GM19193 (cell line): Measurements from ENCODE around the gene MZT2A.

Source experiments
- POLR2A ChIP-seq: IDR thresholded peaks from 4 replicates; pipeline ENCODE4 v1.6.1; 2011; ENCODE audit not compliant: insufficient read depth, insufficient read length; ENCODE audit errors: extremely low read depth

MZT2A gene

GRCh38 chr2:131475831-131476230 lies 16.4 kb downstream of the MZT2A start, which contains the start of gene TUBA3D:
TSS of gene TUBA3D (plus strand) at chr2:131476119. CDS start at chr2:131476200, 81 bp downstream.
- no peak for TF ChIP-seq POLR2A

- TF ChIP-seq POLR2A, result no peak
Observed at GRCh38 chr2:131445896-131446295, 46.3 kb downstream of the MZT2A start.
